ENCODE results near the gene ATOSB. TPM values are rescaled to one million over a fixed set of nuclear protein-coding genes. Genes with fewer than 3 reads are reported as not detected.

The ATOSB gene
- total and polyA plus RNA-seq, 8 donors: 2.5 to 7.8 (median 4.2) TPM

GRCh38 chr9:35085078-35085477 is 30.6 kb downstream of the ATOSB start:
- no peak for FAIRE-seq
- Histone ChIP-seq H3K9me3 (no peaks in the 10 kb centered on the region), H3K4me3 (no peak overlapping the region), H3K4me1 (no peaks in the 10 kb centered on the region), H3K27ac (no peak overlapping the region), H3K27me3 (no peaks in the 10 kb centered on the region), H3K36me3 (peaks cover 3 to 22% (median 19%) of the 10 kb centered on the region in 3 donors)
- 84% methylated on average over 2 of the region's 2 CpGs for WGBS, 2 donors
- DNase-seq: no peak
- ATAC-seq: no peak
- TF ChIP-seq CTCF (IDR thresholded peaks at IDR 0.05): no peak
- intact Hi-C loops (cut with DNase I): no loop called here

GRCh38 chr9:35079426-35080341 is 36.0 kb downstream of the ATOSB start, which contains the start of gene FANCG:
TSS of gene FANCG (minus strand) at chr9:35079942. CDS start at chr9:35079524, 418 bp downstream.
- Histone ChIP-seq H3K27me3 (no peaks in the 10 kb centered on the region), H3K27ac (peak within 1 kb of the TSS in 2 of 4 donors; percentile 50 to 63), H3K9me3 (no peaks in the 10 kb centered on the region), H3K36me3 (no peaks in the 10 kb centered on the region), H3K4me3 (peak within 1 kb of the TSS; percentile 79 to 85 (median 84)), H3K4me1 (peaks cover 0 to 11% (median 6%) of the 10 kb centered on the region in 3 donors)
- 0 to 1% methylated on average over 59 to 67 of the region's 67 CpGs for WGBS, 2 donors
- DNase-seq: peak; percentile 85 to 93 (median 88)
- ATAC-seq: peak; percentile 97 to 99 (median 98)
- FAIRE-seq: no peak
- intact Hi-C loops (cut with DNase I): no loop called here
- TF ChIP-seq CTCF (IDR thresholded peaks at IDR 0.05): peak in 1 of 4 donors; percentile 27

- no peak for TF ChIP-seq CTCF (IDR thresholded peaks at IDR 0.05)
- WGBS, 2 donors: 1 to 3% methylated on average over 10 of the region's 10 CpGs
- H3K36me3 ChIP-seq: no peaks in the 10 kb centered on the region
- H3K4me3 ChIP-seq: peak overlapping the region; percentile 79 to 85 (median 84)
- no peaks in the 10 kb centered on the region for H3K27me3 ChIP-seq
- DNase-seq: no peak
- intact Hi-C loops (cut with DNase I): no loop called here
- no peaks in the 10 kb centered on the region for H3K9me3 ChIP-seq
- FAIRE-seq: no peak
- peaks cover 0 to 11% (median 6%) of the 10 kb centered on the region in 3 donors for H3K4me1 ChIP-seq
- peak overlapping the region in 2 of 4 donors; percentile 50 to 63 for H3K27ac ChIP-seq
- no peak for ATAC-seq
Measured at GRCh38 chr9:35079041-35079425, 36.6 kb downstream of the ATOSB start.

- H3K9me3 ChIP-seq: no peaks in the 10 kb centered on the region
- intact Hi-C loops (cut with DNase I): no loop called here
- H3K27me3 ChIP-seq: no peaks in the 10 kb centered on the region
- DNase-seq: no peak
- no peaks in the 10 kb centered on the region for H3K36me3 ChIP-seq
- no peak for TF ChIP-seq CTCF (IDR thresholded peaks at IDR 0.05)
- FAIRE-seq: no peak
- H3K4me1 ChIP-seq: peaks cover 0 to 11% (median 6%) of the 10 kb centered on the region in 3 donors
- H3K27ac ChIP-seq: no peak overlapping the region
- WGBS, 2 donors: 29 to 55% methylated on average over 1 to 4 of the region's 4 CpGs
- ATAC-seq: no peak
- H3K4me3 ChIP-seq: peak overlapping the region in 1 of 4 donors; percentile 2
Measured at GRCh38 chr9:35078066-35078465, 37.6 kb downstream of the ATOSB start.

- H3K27me3 ChIP-seq: no peaks in the 10 kb centered on the region
- H3K36me3 ChIP-seq: no peaks in the 10 kb centered on the region
- WGBS, 2 donors: 85 to 93% methylated on average over 4 of the region's 4 CpGs
- H3K4me1 ChIP-seq: peaks cover 0 to 11% (median 6%) of the 10 kb centered on the region in 3 donors
- TF ChIP-seq CTCF (IDR thresholded peaks at IDR 0.05): no peak
- H3K27ac ChIP-seq: no peak overlapping the region
- no peak overlapping the region for H3K4me3 ChIP-seq
- intact Hi-C loops (cut with DNase I): no loop called here
- no peak for FAIRE-seq
- no peak for DNase-seq
- no peak for ATAC-seq
- H3K9me3 ChIP-seq: no peaks in the 10 kb centered on the region
Measured at GRCh38 chr9:35076848-35077247, 38.8 kb downstream of the ATOSB start.
